ENCODE measurements around the gene CFAP299.

Gene CFAP299

DNA sequence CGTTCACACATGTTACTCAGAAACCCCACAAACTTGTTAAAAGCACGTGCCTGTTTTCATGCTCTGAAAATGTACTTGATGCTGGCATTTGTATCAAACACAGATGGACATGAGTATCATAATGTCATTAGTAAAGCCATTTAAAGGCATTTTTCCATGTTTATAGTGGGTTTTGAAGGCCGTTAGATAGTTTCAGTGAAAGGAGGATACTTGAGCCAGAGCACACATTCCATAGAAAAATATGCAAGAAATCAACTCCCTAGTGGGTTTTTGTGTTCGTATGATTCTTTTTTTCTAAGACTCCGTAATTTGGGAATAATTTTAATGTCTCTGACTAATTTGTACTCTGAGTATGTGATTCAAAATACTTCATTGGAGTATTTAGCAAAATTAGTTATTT, 478.7 kb downstream of the CFAP299 start:
- no peak for DNase-seq (ENCODE audit: low read depth in 3 of 3)

- no peak for DNase-seq (ENCODE audit: low read depth in 3 of 3)
These were observed 496.1 kb downstream of the CFAP299 start for GRCh38 chr4:80831383-80832361.

GRCh38 chr4:80839281-80839680, 503.8 kb downstream of the CFAP299 start:
- no peak for DNase-seq (ENCODE audit: low read depth in 3 of 3)

DNA sequence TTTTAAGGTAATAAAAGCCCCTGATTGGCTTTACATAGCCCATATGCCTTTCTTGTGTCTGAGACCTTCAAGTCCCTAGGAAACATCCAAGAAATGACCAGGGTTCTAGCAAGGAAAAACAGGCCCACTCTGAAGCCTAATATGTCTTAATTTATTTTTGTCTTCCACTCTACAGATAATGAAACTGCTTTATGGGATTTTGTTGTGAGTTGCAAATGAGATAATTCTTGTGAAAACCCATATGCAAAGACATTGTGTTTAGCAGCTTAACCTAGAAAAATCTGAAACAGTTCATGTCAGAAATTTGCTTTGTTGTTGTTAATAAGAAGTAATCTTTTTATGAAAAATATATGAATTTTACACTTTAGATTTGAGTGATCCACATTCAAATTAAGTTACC, 504.3 kb downstream of the CFAP299 start:
- DNase-seq (ENCODE audit: low read depth in 3 of 3), result no peak

DNA sequence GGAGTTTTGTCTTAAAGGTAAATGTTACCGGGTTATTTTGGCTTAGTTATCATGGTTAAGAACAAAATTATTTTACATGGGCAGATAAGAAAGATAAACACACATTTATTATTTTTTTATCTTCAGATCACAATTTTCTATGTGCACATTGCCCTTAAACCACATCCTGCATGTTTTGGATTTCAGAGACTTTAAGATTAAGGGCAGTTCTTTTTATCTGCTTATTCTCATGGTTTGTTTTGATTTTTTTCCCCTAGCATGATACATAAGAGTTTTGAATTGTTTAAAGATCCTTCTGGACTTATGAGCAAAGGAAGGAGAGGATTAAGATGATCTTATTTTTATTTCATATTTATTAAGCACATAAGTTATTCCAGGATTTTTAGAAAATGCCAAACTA, 504.9 kb downstream of the CFAP299 start:
- DNase-seq (ENCODE audit: low read depth in 3 of 3), result no peak

DNA sequence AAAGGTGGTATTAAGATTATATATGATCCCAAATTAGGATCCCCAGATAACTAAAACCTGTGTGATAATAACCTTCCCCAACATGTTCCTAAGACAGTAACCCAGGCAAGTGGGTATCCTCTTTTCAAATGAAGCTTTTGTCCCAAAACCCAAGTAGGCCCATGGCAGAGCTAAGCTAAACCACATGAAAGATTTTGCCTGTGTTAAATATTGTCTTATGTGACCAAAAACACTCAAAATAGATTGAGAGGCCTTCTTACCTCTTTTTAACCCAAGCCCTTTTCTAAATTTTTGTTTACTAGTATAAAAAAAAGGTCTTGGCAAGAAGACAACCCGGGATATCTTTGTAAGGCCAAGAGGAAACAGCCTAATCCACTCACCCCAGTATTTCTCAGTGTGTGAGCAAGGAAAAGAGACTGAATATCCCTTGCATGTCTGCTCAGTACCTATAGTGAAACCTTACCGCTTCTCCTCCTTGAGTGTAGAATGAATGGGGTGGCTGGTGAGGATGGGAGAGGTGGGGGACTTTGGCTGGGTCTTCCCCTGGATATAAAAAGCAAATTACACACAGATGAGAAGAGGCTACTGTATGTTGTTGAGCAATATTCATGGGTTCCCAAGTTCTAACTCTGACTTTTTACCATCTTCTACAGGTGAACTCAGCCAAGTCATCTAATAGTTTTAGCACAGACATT, 506.2 kb downstream of the CFAP299 start:
- DNase-seq (ENCODE audit: low read depth in 3 of 3), result no peak

- no peak for DNase-seq (ENCODE audit: low read depth in 3 of 3)
These were observed 510.7 kb downstream of the CFAP299 start for GRCh38 chr4:80846210-80846609.

GRCh38 chr4:80852061-80852460, 516.5 kb downstream of the CFAP299 start:
- no peak for DNase-seq (ENCODE audit: low read depth in 3 of 3)

- DNase-seq (ENCODE audit: low read depth in 3 of 3), result no peak
These were observed 538.0 kb downstream of the CFAP299 start for GRCh38 chr4:80873571-80873970.

GRCh38 chr4:80874979-80875378, 539.4 kb downstream of the CFAP299 start:
- DNase-seq (ENCODE audit: low read depth in 3 of 3), result no peak

DNA sequence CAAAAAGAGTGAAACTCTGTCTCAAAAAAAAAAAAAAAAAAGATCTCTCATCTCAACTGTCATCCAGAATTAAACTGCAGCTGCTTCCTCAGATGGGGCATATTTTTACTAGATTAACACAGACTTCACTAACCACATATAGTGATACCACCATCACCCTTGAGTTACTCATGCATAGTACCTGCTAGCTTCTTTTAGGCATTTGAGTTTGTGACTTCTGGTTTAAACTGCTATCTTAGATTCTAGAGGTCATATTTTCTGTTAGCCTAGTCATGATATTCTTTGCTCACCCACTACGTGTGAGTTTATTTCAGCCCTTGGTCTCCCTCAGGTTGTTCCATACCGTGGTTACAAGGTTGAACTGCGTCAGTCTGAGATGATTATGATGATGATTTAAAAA, 540.1 kb downstream of the CFAP299 start:
- DNase-seq (ENCODE audit: low read depth in 3 of 3), result no peak

- DNase-seq (ENCODE audit: low read depth in 3 of 3), result no peak
These were observed 541.3 kb downstream of the CFAP299 start for GRCh38 chr4:80876810-80877209.

DNA sequence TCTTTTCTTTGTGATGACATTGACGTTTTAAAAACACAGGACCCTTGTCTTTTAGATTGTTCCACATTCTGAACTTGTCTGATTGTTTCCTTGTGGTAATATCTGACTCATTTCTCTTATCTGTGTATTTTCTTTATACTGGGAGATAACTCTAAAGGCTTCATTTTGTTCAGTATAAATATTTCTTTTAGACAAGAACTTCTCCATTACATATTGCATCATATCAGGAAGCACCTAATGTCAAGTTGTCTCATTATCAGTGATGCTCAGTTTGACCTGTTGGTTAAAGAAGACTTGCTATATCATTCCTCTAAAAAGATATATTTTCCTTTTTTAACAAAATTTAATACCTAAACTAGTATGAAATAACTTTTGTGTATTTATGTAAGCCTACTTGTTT, 542.7 kb downstream of the CFAP299 start:
- DNase-seq (ENCODE audit: low read depth in 3 of 3), result no peak

DNA sequence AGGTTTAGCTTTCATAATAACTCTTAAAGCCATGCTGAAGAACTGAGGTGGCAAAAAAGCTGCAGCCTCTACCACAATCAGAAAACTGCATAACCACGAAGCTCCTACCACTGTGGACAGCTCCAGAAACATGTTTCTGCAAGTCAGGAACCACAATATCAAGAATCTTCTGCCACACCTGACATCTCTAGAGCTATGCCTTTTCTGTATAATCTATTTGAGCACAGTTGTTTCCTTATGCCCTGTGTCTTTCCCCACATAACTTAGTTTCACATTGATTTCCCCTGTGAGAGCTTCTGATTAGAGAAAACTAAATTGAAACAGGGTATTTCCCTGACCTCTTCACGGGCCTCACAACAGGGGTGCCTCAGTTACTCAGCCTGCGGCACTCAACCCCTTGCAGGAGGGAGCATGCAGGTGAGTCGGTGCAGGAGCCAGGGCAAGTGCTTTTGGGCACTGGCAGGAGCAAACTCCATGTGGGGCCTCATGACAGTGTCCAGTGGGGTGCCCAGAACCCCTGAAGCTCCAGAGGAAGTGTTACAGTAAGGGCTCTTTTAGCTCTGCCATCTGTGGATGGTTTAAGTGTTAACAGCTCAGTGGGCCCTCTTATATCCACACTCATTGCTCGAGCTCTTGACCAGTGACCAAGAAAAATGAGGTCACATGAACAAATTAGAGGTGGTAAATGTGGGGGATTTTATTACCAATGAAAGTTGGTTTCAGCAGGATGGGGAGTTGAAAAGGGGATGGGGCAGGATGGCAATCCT, 562.2 kb downstream of the CFAP299 start:
- DNase-seq (ENCODE audit: low read depth in 3 of 3), result no peak

GRCh38 chr4:80900908-80901307, 565.4 kb downstream of the CFAP299 start:
- no peak for DNase-seq (ENCODE audit: low read depth in 3 of 3)

DNA sequence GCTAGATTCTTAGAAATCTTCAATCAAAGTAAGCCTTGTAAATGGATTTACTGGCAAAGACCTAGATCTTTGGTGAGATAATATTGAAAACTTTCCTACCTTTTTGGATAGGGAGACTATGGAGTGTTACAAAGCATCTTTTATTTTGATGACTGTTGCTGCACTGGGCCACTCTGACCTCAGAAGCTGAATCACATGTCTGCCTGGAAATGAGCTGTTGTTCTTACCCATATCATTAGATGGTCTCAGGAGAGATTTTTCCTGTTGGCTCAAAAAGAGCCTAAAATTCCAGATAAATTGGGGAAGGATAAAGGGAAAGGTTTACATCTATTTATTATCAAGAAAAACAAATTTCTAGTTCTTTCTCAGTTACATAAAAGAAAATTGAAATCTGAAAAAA, 567.5 kb downstream of the CFAP299 start:
- no peak for DNase-seq (ENCODE audit: low read depth in 3 of 3)

DNA sequence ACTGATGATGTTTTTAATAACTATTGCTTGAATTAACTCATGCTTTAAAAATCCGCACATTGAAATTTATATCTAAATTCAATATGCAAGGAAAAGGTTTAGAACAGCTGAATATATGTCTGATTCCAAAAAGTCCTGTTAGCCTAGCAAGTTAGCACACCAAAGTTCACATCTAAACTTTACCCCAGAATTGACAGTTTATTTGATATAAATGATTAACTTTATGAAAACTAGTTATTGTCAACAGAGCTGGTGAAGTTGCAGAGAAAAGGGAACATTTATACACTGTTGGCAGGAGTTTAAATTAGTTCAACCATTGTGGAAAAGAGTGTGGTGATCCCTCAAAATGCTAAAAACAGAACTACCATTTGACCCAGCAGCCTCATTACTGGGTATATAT, 574.4 kb downstream of the CFAP299 start:
- DNase-seq (ENCODE audit: low read depth in 3 of 3), result no peak

DNA sequence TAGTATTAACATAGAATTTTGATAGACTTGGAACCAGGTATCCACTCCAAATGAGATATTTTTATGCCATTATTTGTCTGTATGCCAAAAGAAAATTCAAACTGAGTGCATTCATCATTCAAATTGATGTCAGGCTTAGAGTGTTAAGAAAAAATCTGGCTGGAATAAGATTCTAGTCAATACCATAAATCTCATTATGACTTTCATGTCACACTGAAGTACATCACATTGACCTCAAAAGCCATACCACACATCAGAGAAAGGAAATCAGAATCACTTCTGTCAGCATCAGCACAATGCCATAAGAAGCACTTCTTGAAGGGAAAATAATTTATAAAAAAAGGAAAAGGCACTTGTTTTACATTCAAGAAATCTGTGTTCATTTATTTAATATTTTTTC, 575.9 kb downstream of the CFAP299 start:
- no peak for DNase-seq (ENCODE audit: low read depth in 3 of 3)

GRCh38 chr4:80912350-80912749, 576.8 kb downstream of the CFAP299 start:
- DNase-seq (ENCODE audit: low read depth in 3 of 3), result no peak

DNA sequence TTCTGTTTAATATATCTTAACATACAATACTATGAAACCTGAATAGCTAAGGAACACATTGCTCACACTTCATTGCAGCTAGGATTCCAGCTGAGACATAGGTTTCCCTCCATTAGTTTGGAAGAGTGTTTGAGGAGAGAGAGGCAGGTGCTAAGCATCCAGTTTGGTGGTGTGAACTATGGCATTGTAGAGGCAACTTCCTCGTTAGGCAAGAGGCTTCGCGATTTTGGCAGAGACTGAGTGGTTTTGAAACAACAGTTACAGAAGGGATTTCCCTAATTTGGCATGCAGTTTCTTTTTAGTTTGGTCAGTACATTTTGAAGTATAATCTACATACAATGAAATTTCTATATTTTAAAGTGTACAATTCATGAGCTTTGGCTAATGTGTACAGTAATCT, 577.9 kb downstream of the CFAP299 start:
- no peak for DNase-seq (ENCODE audit: low read depth in 3 of 3)

DNA sequence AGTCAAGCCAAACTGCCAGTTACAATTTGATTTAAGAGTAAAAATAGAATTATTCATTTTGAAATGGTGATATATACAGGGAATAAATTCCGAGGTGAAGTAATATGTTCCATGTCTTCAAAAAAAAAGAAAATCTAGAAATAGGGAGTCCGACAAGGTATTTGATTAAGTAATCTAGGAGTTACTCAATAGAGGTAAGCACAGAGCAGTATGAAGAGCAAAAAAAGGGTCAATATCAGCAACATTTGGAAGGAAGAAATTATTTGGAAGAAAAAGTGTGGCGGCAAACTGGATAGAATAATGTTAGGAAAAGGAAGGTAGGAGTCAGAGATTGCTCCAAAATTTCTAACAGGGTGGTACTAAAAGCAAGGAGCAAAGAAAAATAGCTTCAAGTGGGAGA, 581.2 kb downstream of the CFAP299 start:
- no peak for DNase-seq (ENCODE audit: low read depth in 3 of 3)

GRCh38 chr4:80918004-80918403, 582.5 kb downstream of the CFAP299 start:
- no peak for DNase-seq (ENCODE audit: low read depth in 3 of 3)

Data from stimulated activated CD4-positive, alpha-beta T cell treated with anti-CD3 and anti-CD28 coated beads, TNF-alpha, amount 100 ng/mL, for 24 hours (primary cell).